GM19438 (cell line): ENCODE data around the gene IRF2.
"Not testable (repeated sequence)": the region's sequence is repeated elsewhere in the genome, so short reads cannot be mapped to it uniquely, and the experiment has no call there.

Source experiments
- ATAC-seq: cut with Tn5 transposase; IDR thresholded peaks from one replicate; pipeline ENCODE4 v1.9.1; 2021; ENCODE audit warnings: low read depth; ENCODE audit not compliant: unreplicated experiment

IRF2 gene

DNA sequence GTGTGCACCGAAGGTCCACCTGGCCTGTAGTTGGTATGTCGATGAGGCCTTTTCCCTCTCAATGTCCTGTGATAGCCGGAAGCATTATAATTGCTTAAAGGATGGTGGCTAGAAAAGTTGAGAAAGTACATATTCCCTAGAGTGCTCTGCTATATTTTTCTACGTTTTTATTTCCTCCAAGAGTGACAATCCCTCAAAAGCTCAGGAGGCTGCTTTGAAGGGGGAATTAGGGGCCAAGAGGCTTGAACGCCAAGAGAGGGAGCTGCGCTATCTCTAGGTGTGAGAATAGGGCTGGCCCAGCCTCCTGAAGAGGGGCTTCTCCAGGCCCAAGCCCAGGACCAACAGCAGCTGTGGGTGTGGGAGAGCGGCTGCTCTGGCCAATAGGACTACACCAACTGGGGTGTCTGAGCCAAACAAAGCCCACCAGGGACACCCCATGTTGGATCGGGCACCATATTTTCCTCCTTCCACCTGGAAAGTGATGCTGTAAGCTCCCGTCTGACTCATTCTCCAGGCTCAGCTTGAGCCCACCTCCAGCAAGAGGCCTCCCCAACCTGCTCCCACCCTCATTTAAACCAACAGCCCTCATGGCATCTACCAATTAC is 124.0 kb downstream of the IRF2 start:
- ATAC-seq = no peak

DNA sequence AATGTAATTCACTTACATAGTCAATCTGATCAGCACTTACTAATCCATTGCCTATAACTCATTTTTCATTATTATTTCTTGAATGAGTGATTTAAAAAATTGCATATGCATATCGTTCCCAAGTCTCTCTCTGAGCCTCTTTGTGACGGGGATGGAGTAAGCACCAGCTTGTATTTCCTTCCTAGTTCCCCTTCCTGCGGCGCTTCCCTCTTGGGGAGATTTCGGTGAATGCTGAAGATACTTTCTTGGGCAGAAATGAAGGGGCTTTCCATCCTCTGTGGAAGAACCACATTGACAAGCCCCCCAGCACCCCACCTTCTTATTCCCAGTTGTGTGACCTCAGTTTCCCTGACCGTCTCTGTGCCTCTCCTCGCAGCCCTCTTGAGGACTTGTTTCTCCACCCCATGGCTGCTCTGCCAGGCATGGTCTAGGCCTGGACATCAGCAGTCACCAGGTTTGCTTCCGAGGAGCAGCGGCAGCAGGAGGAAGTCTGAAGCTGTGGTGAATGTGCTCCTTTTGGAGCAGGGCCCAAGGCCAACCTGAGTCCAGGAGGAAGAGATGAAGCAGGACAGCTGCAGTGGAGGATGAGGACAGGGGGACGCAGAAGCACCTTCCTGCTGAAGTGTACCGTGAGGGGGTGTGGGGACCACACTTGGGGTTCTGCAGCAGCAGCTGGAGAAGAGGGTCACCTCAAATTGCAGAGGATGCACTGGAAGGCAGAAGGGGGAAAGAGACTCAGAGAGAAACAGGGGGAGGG is 124.9 kb downstream of the IRF2 start:
- no peak for ATAC-seq

GRCh38 chr4:184348311-184349233 is 125.8 kb downstream of the IRF2 start:
- ATAC-seq = no peak

- ATAC-seq = peak; percentile 79
Measured at GRCh38 chr4:184347251-184348239, 126.8 kb downstream of the IRF2 start.

DNA sequence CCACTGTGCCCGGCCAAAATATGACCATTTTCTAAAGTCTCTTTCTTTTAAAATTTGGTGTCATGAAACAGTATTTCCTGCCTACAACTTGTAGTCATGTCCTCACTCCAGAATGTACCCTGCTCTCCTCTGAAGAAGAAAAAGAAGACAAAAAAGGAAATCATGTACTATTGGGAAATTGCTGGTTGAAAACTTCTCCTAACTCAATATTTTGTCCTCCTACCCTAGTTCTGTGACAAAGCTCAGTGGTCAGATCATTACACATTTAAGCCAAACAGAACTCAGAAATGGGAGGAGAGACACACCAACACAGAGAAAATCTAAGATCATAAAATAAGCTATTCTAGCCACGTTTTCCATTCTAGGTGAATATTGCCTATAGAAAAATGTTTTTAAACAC is 127.7 kb downstream of the IRF2 start:
- no peak for ATAC-seq

GRCh38 chr4:184346273-184346672 is 128.1 kb downstream of the IRF2 start:
- not testable (repeated sequence) for ATAC-seq

GRCh38 chr4:184345573-184345922 is 128.8 kb downstream of the IRF2 start:
- no peak for ATAC-seq

DNA sequence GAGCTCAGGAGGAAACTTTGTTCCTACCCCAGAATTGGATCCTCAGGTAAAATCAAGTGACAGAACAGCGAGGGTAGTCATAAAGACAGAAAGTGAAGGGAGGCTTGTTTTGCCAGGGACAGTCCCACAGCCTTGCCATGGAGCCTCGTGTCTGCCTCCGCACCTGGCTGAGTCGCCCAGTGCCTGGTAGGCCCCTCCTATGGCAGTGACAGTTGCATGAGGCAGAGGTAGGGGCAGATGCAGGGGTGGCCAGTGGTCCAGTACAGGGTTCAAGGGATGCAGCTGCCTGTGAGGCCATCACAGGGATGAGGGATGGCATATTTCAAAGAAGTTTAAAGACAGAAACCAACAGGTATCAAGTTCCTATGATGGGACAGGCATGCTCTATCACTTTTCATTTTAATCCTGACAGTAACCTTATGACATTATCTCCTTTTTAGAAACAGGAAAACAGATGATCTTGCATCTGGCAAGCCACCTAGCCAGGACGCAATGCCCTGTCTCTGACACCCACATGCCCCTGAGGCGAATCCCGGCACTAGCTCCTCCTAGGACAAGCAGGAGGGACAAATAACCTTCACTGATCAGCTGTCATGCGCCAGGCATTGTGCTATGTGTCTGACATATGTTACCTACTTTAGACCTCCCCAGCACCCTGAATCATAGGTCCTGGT is 129.3 kb downstream of the IRF2 start:
- no peak for ATAC-seq

DNA sequence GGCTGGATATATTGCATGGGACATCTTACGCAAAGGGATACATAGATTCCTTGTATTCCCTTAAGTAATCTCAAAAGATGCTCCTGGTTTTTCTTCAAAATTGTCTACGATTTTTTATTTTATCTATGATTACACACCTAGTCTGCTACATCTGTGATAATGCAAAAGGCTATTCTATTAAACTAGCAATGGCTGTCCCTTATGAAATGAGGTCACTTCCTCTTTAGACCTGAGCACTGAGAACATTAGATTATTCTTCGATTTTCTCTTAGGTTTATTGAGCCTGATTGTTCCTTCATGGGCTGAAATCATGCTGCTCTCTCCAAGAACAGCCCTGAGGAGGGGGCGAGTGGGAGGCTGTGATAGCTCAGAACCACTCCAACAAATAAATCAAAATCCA is 129.9 kb downstream of the IRF2 start:
- no peak for ATAC-seq

- ATAC-seq = peak; percentile 27
Measured at GRCh38 chr4:184343502-184344177, 130.7 kb downstream of the IRF2 start.

- not testable (repeated sequence) for ATAC-seq
Measured at GRCh38 chr4:184342857-184343237, 131.5 kb downstream of the IRF2 start.

DNA sequence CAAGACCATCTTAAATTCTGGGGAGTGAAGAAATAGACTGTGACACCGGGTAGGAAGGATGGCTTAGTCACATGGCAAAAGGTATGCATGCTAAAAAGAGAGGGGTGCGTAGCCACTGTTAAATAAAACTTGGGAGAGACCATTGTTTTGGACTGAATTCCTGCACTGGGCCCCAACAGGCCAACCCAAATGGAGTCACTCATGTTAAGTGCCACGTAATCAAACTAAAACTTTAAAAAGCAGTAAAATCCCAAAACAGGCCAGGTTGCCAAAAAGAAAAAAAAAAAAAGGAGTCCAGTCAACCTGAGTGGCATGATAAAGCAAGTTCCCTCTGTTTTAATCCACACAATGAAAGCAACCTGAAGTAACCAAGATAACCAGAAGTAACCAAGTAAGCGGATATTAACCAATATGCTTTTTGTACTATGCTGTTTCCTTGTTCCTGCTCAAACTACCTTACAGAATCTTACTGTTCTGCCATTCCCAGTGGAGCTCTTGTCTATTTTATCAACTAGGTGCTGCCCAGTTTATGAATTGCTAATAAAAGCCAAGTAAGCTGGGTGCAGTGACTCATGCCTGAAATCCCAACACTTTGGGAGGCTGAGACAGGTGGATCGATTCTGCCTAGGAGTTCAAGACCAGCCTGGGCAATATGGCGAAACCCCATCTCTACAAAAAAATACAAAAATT is 132.0 kb downstream of the IRF2 start:
- no peak for ATAC-seq

GRCh38 chr4:184339398-184340193 is 134.8 kb downstream of the IRF2 start:
- not testable (repeated sequence) for ATAC-seq

- no peak for ATAC-seq
Measured at GRCh38 chr4:184337907-184338306, 136.4 kb downstream of the IRF2 start.
